ENCODE measurements around the gene CCT5.

Gene CCT5

GRCh38 chr5:10301842-10302610 is 51.9 kb downstream of the CCT5 start:
- no peak for DNase-seq (ENCODE audit: extremely low spot score)
- ChIA-PET POLR2A (no interaction called here), CTCF (interaction anchor here (5.5 kb wide), 1 partner anchor 18 kb away, joined by 18 read pairs; no protein-coding TSS in a partner anchor)
- no peak for TF ChIP-seq CTCF (IDR thresholded peaks at IDR 0.05; ENCODE audit: control extremely low read depth, extremely low read depth, low read depth, missing control alignments)

GRCh38 chr5:10303201-10303600 is 53.1 kb downstream of the CCT5 start:
- no peak for TF ChIP-seq CTCF (IDR thresholded peaks at IDR 0.05; ENCODE audit: control extremely low read depth, extremely low read depth, low read depth, missing control alignments)
- ChIA-PET CTCF (interaction anchor here (5.5 kb wide), 1 partner anchor 19 kb away, joined by 18 read pairs; no protein-coding TSS in a partner anchor), POLR2A (no interaction called here)
- DNase-seq (ENCODE audit: extremely low spot score): no peak

- DNase-seq (ENCODE audit: extremely low spot score): no peak
- ChIA-PET CTCF (interaction anchor here (1.5 to 5.5 kb wide), 2 partner anchors 12 to 20 kb away, joined by 5 to 18 read pairs; no protein-coding TSS in a partner anchor), POLR2A (no interaction called here)
- no peak for TF ChIP-seq CTCF (IDR thresholded peaks at IDR 0.05; ENCODE audit: control extremely low read depth, extremely low read depth, low read depth, missing control alignments)
Measured at GRCh38 chr5:10303699-10304170, 53.7 kb downstream of the CCT5 start.

- DNase-seq (ENCODE audit: extremely low spot score): no peak
- no peak for TF ChIP-seq CTCF (IDR thresholded peaks at IDR 0.05; ENCODE audit: control extremely low read depth, extremely low read depth, low read depth, missing control alignments)
- POLR2A ChIA-PET: no interaction called here
- CTCF ChIA-PET: interaction anchor here (1.5 to 5.5 kb wide), 2 partner anchors 14 to 21 kb away, joined by 5 to 18 read pairs; no protein-coding TSS in a partner anchor
Measured at GRCh38 chr5:10304932-10305331, 54.9 kb downstream of the CCT5 start.

GRCh38 chr5:10306114-10306513 is 56.0 kb downstream of the CCT5 start:
- no peak for DNase-seq (ENCODE audit: extremely low spot score)
- CTCF ChIA-PET: no interaction called here
- no peak for TF ChIP-seq CTCF (IDR thresholded peaks at IDR 0.05; ENCODE audit: control extremely low read depth, extremely low read depth, low read depth, missing control alignments)
- POLR2A ChIA-PET: no interaction called here

- no peak for DNase-seq (ENCODE audit: extremely low spot score)
- CTCF ChIA-PET: no interaction called here
- POLR2A ChIA-PET: no interaction called here
- no peak for TF ChIP-seq CTCF (IDR thresholded peaks at IDR 0.05; ENCODE audit: control extremely low read depth, extremely low read depth, low read depth, missing control alignments)
Measured at GRCh38 chr5:10306806-10307205, 56.7 kb downstream of the CCT5 start.

All from GM10248 (cell line).